Fibroblast of mammary gland (primary cell): ENCODE measurements around the gene CDH23.

Experiments used
- DNase-seq: peaks from one replicate; pipeline ENCODE4 v3.0.0-alpha.2; 2010; ENCODE audit warnings: low read depth
- H3K4me3 ChIP-seq: 2 replicates; pipeline ENCODE4 v1.5.1; 2011; ENCODE audit warnings: low read depth, mild to moderate bottlenecking, low read length, moderate library complexity; ENCODE audit not compliant: control insufficient read depth
- TF ChIP-seq, protein P1 (sequence below): conservative IDR thresholded peaks from 2 replicates; pipeline ENCODE4 v1.5.1; 2011; ENCODE audit warnings: low read depth, low read length, inconsistent platforms; ENCODE audit not compliant: control insufficient read depth, insufficient read depth

The CDH23 gene

GRCh38 chr10:71396711-71397295 lies at the start of gene CDH23:
CDH23 (plus strand) TSS chr10:71396920; CDS start chr10:71439832, 42,912 bp downstream.
- no peak for DNase-seq
- no peak within 1 kb of the TSS for H3K4me3 ChIP-seq
- TF ChIP-seq, protein P1, sequence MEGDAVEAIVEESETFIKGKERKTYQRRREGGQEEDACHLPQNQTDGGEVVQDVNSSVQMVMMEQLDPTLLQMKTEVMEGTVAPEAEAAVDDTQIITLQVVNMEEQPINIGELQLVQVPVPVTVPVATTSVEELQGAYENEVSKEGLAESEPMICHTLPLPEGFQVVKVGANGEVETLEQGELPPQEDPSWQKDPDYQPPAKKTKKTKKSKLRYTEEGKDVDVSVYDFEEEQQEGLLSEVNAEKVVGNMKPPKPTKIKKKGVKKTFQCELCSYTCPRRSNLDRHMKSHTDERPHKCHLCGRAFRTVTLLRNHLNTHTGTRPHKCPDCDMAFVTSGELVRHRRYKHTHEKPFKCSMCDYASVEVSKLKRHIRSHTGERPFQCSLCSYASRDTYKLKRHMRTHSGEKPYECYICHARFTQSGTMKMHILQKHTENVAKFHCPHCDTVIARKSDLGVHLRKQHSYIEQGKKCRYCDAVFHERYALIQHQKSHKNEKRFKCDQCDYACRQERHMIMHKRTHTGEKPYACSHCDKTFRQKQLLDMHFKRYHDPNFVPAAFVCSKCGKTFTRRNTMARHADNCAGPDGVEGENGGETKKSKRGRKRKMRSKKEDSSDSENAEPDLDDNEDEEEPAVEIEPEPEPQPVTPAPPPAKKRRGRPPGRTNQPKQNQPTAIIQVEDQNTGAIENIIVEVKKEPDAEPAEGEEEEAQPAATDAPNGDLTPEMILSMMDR: no peak

DNA sequence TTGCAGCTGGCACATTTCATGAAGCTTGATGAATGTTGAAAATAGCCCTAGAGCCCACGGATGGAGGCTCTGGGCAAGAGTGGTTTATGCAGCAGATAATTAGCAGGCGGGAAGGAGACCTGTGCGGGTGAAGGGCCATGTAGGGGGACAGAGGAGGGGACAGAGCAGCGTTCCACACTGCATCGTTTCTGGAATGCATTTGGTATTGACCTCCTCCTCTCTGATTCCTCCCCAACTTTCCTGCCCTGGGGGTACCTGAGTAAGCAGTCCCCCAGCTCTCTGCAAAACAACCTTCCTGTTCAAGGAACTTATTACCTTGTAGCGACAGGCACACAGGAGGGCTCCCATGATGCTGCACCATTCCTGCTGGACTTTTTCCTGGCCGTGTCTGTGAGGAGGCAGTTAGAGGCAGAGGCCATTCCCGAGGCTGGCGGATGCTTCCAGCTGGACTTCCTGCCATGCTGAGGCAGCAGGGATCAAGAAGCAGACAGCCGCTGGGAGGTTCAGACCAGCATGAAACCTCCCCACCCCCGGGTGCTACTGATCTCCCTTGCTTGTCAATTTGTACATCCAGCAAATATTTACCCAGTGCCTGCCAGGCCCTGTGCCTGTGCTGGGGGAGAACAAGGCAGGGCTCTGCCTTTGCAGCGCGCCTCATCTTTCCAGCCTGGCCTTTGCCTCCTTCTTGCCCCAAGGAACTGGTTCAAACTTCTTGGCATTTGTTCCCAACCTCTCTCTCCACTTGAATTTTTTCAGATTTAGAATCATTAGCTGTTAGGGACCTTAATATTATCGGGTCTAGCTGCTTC lies 48.9 kb upstream of the CDH23 start:
- TF ChIP-seq, protein P1: no peak
- DNase-seq: no peak
- no peak overlapping the region for H3K4me3 ChIP-seq

GRCh38 chr10:71348850-71349249 lies 47.9 kb upstream of the CDH23 start:
- DNase-seq: no peak
- TF ChIP-seq, protein P1: no peak
- no peak overlapping the region for H3K4me3 ChIP-seq

DNA sequence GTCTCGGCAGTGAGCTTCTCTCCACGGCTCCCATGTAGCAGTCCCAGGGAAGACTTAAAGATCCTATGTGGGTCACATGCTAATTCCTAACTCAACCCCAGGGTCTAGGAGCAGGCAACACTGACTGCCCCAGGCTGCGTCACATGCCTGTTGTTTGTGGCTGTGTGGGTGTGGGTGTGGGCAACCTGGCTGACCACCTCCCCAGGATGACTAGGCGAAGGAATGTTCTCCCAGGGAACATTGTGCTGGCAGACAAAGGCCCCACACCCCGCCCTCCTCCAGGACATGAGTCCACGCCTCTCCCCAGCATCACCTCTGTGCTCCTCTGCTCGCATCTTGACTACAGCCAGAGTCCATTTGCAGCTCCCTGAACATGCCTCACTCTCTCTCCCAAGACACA lies 47.3 kb upstream of the CDH23 start:
- DNase-seq: peak; percentile 33
- H3K4me3 ChIP-seq: no peak overlapping the region
- TF ChIP-seq, protein P1: no peak

GRCh38 chr10:71351087-71351486 lies 45.6 kb upstream of the CDH23 start:
- H3K4me3 ChIP-seq: no peak overlapping the region
- TF ChIP-seq, protein P1: no peak
- DNase-seq: no peak

- TF ChIP-seq, protein P1: no peak
- no peak overlapping the region for H3K4me3 ChIP-seq
- no peak for DNase-seq
Measured at GRCh38 chr10:71351628-71352319, 44.9 kb upstream of the CDH23 start.
